OCI-LY1 (cell line): ENCODE results near the gene LDLRAD1.

ENCODE experiments used
- H2AFZ ChIP-seq: fragments of 200-600 bp; sonication (generic), shearing (Covaris generic); 2 replicates; pipeline ENCODE4 v1.6.0; 2014; ENCODE audit warnings: antibody characterized with exemption, mild to moderate bottlenecking, low read length
- H3F3A ChIP-seq: fragments of 200-600 bp; sonication (generic), shearing (Covaris generic); 2 replicates; pipeline ENCODE4 v1.6.0; 2014; ENCODE audit warnings: mild to moderate bottlenecking, antibody characterized with exemption, low read length, moderate library complexity; ENCODE audit not compliant: insufficient read depth
- H3K27ac ChIP-seq: fragments of 200-600 bp; sonication (generic); 2 replicates; pipeline ENCODE4 v1.5.1; 2014; ENCODE audit warnings: low read length, mixed run types, mild to moderate bottlenecking, low read depth; ENCODE audit not compliant: poor library complexity, severe bottlenecking
- H3K27me3 ChIP-seq: fragments of 200-600 bp; sonication (generic); 2 replicates; pipeline ENCODE4 v1.6.0; 2014; ENCODE audit warnings: antibody characterized with exemption, mild to moderate bottlenecking, low read length, moderate library complexity; ENCODE audit not compliant: insufficient read depth
- H3K36me3 ChIP-seq: fragments of 200-600 bp; sonication (generic); 2 replicates; pipeline ENCODE4 v1.6.1; 2014; ENCODE audit warnings: mild to moderate bottlenecking, antibody characterized with exemption, low read length, moderate library complexity, mixed read lengths; ENCODE audit not compliant: insufficient read depth
- H3K4me1 ChIP-seq: fragments of 200-600 bp; sonication (generic); 2 replicates; pipeline ENCODE4 v1.5.1; 2014; ENCODE audit warnings: mild to moderate bottlenecking, low read length, moderate library complexity; ENCODE audit not compliant: insufficient read depth, severe bottlenecking
- H3K4me2 ChIP-seq: fragments of 200-600 bp; sonication (generic), shearing (Covaris generic); 2 replicates; pipeline ENCODE4 v1.6.1; 2014; ENCODE audit warnings: low read length
- H3K4me3 ChIP-seq: fragments of 200-600 bp; sonication (generic); 2 replicates; pipeline ENCODE4 v1.5.1; 2014; ENCODE audit warnings: low read length, low read depth, mild to moderate bottlenecking, mixed read lengths; ENCODE audit not compliant: poor library complexity, severe bottlenecking
- H3K79me2 ChIP-seq: fragments of 200-600 bp; shearing (Covaris generic); 2 replicates; pipeline ENCODE4 v1.6.1; 2016; ENCODE audit warnings: mixed run types, low read length, mixed read lengths; ENCODE audit not compliant: insufficient read depth
- H3K9ac ChIP-seq: fragments of 200-600 bp; sonication (generic), shearing (Covaris generic); 2 replicates; pipeline ENCODE4 v1.6.1; 2014; ENCODE audit warnings: mild to moderate bottlenecking, low read length, mixed read lengths
- H3K9me2 ChIP-seq: fragments of 200-600 bp; sonication (generic), shearing (Covaris generic); 2 replicates; pipeline ENCODE4 v1.6.1; 2014; ENCODE audit warnings: low read depth, mild to moderate bottlenecking, low read length, mixed read lengths
- H3K9me3 ChIP-seq: fragments of 200-600 bp; shearing (Covaris generic); 2 replicates; pipeline ENCODE4 v1.6.1; 2014; ENCODE audit warnings: low read length, mixed read lengths
- H4K20me1 ChIP-seq: fragments of 200-600 bp; sonication (generic), shearing (Covaris generic); 2 replicates; pipeline ENCODE4 v1.6.0; 2016; ENCODE audit warnings: mild to moderate bottlenecking, low read length; ENCODE audit not compliant: insufficient read depth
- EZH2 ChIP-seq: fragments of 200-600 bp; sonication (generic), shearing (Covaris generic); IDR thresholded peaks from 2 replicates; pipeline ENCODE4 v1.8.0; 2017; ENCODE audit warnings: borderline replicate concordance, mixed run types, mild to moderate bottlenecking, antibody characterized with exemption, low read length, moderate library complexity, mixed read lengths
- TF ChIP-seq, protein P1 (sequence below): fragments of 200-600 bp; sonication (generic), shearing (Covaris generic); IDR thresholded peaks from 2 replicates; pipeline ENCODE4 v1.5.1; 2017; ENCODE audit warnings: mild to moderate bottlenecking, antibody characterized with exemption, low read length, moderate library complexity, mixed read lengths

LDLRAD1 gene

DNA sequence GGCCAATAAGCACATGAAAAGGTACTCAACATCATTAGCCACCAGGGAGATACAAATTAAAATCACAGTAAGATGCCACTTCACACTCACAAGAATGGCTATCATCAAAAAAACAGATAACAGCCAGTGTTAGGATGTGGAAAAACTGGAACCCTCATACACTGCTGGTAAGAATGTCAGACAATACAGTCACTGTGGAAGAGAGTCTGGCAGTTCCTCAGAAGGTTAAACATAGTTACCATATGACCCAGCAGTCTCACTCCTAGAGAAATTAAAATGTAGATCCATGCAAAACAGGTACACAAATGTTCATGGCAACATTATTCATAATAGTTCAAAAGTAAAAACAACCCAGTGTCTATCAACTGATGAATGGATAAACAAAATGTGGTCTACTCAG lies 33.3 kb downstream of the LDLRAD1 start:
- no peaks in the 10 kb centered on the region; the same call in none of the 2 replicates for H3K27me3 ChIP-seq
- H3K79me2 ChIP-seq: no peaks in the 10 kb centered on the region
- no peaks in the 10 kb centered on the region for H3F3A ChIP-seq
- no peaks in the 10 kb centered on the region for H3K9me3 ChIP-seq
- no peaks in the 10 kb centered on the region for H3K4me1 ChIP-seq
- H3K4me3 ChIP-seq: no peak overlapping the region
- H3K4me2 ChIP-seq: no peak overlapping the region
- H3K9ac ChIP-seq: no peak overlapping the region
- H2AFZ ChIP-seq: no peak overlapping the region
- H4K20me1 ChIP-seq: no peaks in the 10 kb centered on the region
- H3K27ac ChIP-seq: no peak overlapping the region
- no peaks in the 10 kb centered on the region for H3K9me2 ChIP-seq
- no peaks in the 10 kb centered on the region for H3K36me3 ChIP-seq
- TF ChIP-seq, protein P1, sequence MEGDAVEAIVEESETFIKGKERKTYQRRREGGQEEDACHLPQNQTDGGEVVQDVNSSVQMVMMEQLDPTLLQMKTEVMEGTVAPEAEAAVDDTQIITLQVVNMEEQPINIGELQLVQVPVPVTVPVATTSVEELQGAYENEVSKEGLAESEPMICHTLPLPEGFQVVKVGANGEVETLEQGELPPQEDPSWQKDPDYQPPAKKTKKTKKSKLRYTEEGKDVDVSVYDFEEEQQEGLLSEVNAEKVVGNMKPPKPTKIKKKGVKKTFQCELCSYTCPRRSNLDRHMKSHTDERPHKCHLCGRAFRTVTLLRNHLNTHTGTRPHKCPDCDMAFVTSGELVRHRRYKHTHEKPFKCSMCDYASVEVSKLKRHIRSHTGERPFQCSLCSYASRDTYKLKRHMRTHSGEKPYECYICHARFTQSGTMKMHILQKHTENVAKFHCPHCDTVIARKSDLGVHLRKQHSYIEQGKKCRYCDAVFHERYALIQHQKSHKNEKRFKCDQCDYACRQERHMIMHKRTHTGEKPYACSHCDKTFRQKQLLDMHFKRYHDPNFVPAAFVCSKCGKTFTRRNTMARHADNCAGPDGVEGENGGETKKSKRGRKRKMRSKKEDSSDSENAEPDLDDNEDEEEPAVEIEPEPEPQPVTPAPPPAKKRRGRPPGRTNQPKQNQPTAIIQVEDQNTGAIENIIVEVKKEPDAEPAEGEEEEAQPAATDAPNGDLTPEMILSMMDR: no peak
- TF ChIP-seq EZH2: no peak

DNA sequence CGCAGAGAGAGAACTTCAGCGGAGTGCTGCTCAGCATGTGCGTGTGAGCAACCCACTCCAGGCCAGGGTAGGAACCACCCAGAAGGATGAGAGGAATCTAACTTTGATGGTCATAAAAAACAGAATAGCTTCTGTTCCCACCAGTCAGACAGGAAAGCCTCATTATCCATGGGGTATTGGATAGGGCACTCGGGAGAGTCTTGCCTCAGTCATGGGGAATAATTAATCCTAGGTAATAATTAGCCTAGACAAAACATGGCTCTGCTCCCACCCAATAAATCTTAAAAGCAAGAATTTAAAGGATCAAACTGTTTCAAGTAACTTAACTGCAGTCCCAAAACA lies 35.3 kb downstream of the LDLRAD1 start:
- Histone ChIP-seq H3K27ac (no peak overlapping the region), H3K4me2 (no peak overlapping the region), H3K36me3 (no peaks in the 10 kb centered on the region), H3K27me3 (no peaks in the 10 kb centered on the region; the same call in none of the 2 replicates), H3K9me3 (no peaks in the 10 kb centered on the region), H3K79me2 (no peaks in the 10 kb centered on the region), H3F3A (no peaks in the 10 kb centered on the region), H3K9ac (no peak overlapping the region), H3K4me1 (no peaks in the 10 kb centered on the region), H3K9me2 (no peaks in the 10 kb centered on the region), H2AFZ (no peak overlapping the region), H4K20me1 (no peaks in the 10 kb centered on the region), H3K4me3 (no peak overlapping the region)
- TF ChIP-seq, protein P1: no peak
- TF ChIP-seq EZH2: no peak

DNA sequence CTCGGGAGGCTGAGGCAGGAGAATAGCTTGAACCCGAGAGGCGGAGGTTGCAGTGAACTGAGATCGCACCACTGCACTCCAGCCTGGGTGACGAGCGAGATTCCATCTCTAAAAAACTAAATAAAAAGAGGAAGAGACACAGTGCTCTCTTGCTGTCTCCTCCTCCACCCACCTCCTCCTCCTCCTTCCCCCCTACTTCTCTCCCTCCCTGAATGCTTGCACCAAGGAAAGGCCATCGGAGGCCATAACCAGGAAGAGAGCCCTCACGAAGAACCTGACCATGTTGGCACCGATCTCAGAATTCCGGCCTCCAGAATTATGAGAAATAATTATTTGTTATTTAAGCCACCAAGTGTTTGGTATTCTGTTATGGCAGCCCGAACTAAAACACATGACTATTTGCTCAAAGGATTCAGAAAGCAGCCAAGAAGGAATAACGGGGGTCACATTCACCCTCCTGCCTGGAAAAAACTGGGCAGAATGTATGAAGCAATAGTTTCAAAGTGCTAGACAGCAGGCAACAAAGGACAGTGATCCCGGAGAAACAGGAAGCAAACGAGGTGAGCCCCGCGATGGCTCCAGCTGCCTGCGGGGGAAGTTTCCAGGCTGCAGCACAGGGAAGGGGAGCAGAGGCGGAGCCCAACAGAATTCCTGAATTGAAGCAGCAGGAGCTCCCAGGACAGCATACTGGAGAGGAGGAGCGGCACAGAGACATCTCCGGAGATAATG lies 35.8 kb downstream of the LDLRAD1 start:
- Histone ChIP-seq H3K79me2 (no peaks in the 10 kb centered on the region), H2AFZ (no peak overlapping the region), H3K27me3 (no peaks in the 10 kb centered on the region; the same call in none of the 2 replicates), H3K36me3 (no peaks in the 10 kb centered on the region), H3F3A (no peaks in the 10 kb centered on the region), H3K4me3 (no peak overlapping the region), H3K4me2 (no peak overlapping the region), H3K9me2 (no peaks in the 10 kb centered on the region), H3K9ac (no peak overlapping the region), H3K9me3 (no peaks in the 10 kb centered on the region), H3K4me1 (no peaks in the 10 kb centered on the region), H3K27ac (no peak overlapping the region), H4K20me1 (no peaks in the 10 kb centered on the region)
- TF ChIP-seq, protein P1: no peak
- no peak for TF ChIP-seq EZH2
